Activated T-cell treated with anti-CD3 and anti-CD28 coated beads, Interleukin-2, amount 50 U/mL, for 72 hours (primary cell): ENCODE measurements around the gene TSPAN3. TPM values are rescaled to one million over a fixed set of nuclear protein-coding genes. Genes with fewer than 3 reads are reported as not detected.

ENCODE experiments used
- ATAC-seq, 2 donors: fragments of 150-1000 bp; cut with Tn5 transposase; replicated peaks in 1 of 2; 2 replicates each; pipeline ENCODE4 v1.10.0; 2021; ENCODE audit warnings: moderate library complexity in 2 of 2, mild to moderate bottlenecking in 1 of 2
- DNase-seq, 2 donors: peaks; one replicate each; pipeline ENCODE4 v3.0.0; 2021 to 2022; ENCODE audit warnings: mixed read lengths in 1 of 2
- H3K27ac Mint-ChIP-seq: one replicate; pipeline ENCODE4 v1.8.0; 2022; ENCODE audit warnings: mild to moderate bottlenecking, moderate library complexity, mixed read lengths
- H3K27me3 Mint-ChIP-seq: one replicate; pipeline ENCODE4 v1.8.0; 2022; ENCODE audit warnings: low read depth, mixed read lengths
- H3K36me3 Mint-ChIP-seq, 2 donors: one replicate each; pipeline ENCODE4 v1.8.0; 2022; ENCODE audit warnings: mixed read lengths in 2 of 2, mild to moderate bottlenecking in 1 of 2; ENCODE audit not compliant: insufficient read depth in 2 of 2
- H3K4me1 Mint-ChIP-seq: one replicate; pipeline ENCODE4 v1.8.0; 2022; ENCODE audit warnings: low read depth, mixed read lengths
- H3K4me3 Mint-ChIP-seq, 2 donors: one replicate each; pipeline ENCODE4 v1.8.0; 2022; ENCODE audit warnings: mild to moderate bottlenecking in 2 of 2, mixed read lengths in 2 of 2, moderate library complexity in 2 of 2
- H3K9me3 Mint-ChIP-seq, 2 donors: one replicate each; pipeline ENCODE4 v1.8.0; 2022; ENCODE audit warnings: mixed read lengths in 2 of 2
- total RNA-seq, 2 donors: library from RNA; stranded (reverse); gene quantifications; one replicate each; pipeline ENCODE4 v1.2.3, GENCODE V29; 2022

TSPAN3 gene
- total RNA-seq, 2 donors from 2014 or later: 30.4 to 36.4 TPM

DNA sequence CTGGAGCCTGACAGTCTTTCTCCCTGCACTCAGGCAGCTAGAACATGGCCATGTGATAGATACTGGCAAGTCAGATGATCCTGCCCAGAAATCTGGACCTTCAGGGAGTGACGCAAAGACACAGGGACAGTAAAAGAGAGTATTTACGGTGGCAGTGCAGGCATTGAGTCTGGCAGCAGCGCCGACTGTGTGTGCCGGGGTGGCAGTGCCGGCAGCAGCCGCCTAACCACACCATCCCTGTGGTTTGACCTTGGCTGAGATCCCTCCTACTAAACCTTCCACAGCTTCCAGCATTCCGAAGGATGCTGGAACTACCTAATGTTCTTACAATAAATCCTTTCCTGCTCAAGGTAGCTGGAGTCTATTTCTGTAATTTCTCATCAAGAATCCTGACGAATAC lies 4.6 kb upstream of the TSPAN3 start:
- Mint-ChIP-seq H3K4me3 (no peak overlapping the region), H3K4me1 (peaks cover 12% of the 10 kb centered on the region), H3K27ac (no peak overlapping the region), H3K36me3 (no peaks in the 10 kb centered on the region), H3K9me3 (no peaks in the 10 kb centered on the region), H3K27me3 (no peaks in the 10 kb centered on the region)
- ATAC-seq (no peak), DNase-seq (no peak)

DNA sequence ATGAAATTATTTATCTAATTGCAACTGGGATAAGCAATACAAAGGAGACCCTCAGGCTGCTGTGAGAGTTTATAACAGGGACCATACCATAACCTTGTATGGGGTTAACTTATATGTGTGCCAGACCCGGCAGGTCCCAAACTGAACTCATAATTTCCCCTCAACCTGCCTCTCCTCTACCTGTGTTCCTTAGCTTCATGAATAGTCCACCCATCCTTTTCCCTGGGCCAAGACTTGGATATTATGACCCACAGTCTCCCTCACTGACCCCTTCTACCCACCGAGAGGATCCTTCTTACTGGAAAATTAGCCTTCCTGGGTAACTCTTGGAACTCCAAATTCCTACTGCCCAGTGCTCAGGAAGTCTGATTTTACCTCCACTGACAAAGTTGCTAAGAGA lies 3.4 kb upstream of the TSPAN3 start:
- no peaks in the 10 kb centered on the region for H3K27me3 Mint-ChIP-seq
- H3K4me3 Mint-ChIP-seq: no peak overlapping the region
- no peak for DNase-seq
- no peaks in the 10 kb centered on the region for H3K9me3 Mint-ChIP-seq
- no peaks in the 10 kb centered on the region for H3K36me3 Mint-ChIP-seq
- peaks cover 19% of the 10 kb centered on the region for H3K4me1 Mint-ChIP-seq
- H3K27ac Mint-ChIP-seq: no peak overlapping the region
- ATAC-seq: no peak

DNA sequence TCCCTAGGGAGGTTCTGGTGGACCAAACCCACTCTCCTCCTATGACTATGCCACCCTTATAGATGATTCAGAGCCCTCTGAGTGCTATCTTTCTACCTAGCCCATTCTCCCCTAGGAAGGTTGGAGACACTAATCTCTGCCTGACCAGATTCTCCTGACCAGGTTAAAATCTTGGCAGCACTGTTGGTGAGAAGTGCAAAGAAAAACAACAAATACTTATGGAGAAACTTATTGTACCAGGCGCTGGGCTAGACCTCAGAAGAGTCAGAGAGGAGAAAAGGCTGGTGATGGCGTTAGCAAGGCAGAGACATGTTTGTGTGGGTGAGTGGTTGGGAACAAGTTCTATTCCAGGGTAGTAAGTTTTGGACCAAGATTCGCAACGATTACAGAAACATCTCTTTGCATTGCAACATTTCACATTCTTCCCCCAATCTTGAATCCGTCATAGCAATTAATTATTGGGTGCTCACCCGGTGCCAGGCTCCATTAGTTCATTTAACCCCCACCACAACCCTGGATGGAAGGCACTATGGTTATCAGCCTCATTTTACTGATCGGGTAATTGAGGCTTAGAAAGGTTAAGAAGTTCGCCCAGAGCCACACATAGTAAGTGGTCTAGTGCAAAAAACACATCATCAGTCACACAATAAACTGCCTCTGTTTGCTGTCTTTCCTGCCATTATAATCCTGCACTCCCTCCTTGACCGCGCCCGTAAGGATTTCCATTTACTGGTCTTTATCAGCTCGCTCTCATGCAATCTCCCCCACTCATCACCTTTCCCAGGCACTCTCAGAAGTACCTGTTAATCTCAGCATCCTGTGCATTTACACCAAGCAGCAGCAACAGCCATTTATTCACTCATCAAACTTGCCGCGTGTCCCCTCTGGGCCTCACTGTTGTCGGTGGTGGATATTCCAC lies 655 bp upstream of the TSPAN3 start:
- Mint-ChIP-seq H3K9me3 (no peaks in the 10 kb centered on the region), H3K27ac (no peak overlapping the region), H3K4me3 (peak overlapping the region; percentile 74), H3K36me3 (no peaks in the 10 kb centered on the region), H3K27me3 (no peaks in the 10 kb centered on the region), H3K4me1 (peaks cover 41% of the 10 kb centered on the region)
- ATAC-seq: no peak
- DNase-seq: no peak

DNA sequence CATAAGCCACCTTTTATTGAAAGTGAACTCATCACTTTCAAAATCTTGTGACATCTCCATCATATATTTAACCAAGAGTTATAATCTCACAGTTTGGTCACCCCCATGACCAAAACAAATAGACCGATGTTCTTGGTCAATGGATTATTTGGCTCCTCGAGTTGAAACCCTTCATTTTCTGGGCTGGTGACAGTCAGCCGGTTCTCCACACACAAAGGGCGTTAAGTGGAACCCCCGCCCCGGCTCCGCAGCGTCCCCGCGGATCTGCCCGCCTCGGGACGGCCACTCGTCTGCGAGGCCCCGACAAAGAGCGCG lies 772 bp downstream of the TSPAN3 start:
- Mint-ChIP-seq H3K27ac (no peak overlapping the region), H3K4me1 (peaks cover 42% of the 10 kb centered on the region), H3K36me3 (peaks cover 0 to 1% of the 10 kb centered on the region in 2 donors), H3K27me3 (no peaks in the 10 kb centered on the region), H3K4me3 (peak overlapping the region; percentile 88 to 89), H3K9me3 (no peaks in the 10 kb centered on the region)
- no peak for DNase-seq
- no peak for ATAC-seq

DNA sequence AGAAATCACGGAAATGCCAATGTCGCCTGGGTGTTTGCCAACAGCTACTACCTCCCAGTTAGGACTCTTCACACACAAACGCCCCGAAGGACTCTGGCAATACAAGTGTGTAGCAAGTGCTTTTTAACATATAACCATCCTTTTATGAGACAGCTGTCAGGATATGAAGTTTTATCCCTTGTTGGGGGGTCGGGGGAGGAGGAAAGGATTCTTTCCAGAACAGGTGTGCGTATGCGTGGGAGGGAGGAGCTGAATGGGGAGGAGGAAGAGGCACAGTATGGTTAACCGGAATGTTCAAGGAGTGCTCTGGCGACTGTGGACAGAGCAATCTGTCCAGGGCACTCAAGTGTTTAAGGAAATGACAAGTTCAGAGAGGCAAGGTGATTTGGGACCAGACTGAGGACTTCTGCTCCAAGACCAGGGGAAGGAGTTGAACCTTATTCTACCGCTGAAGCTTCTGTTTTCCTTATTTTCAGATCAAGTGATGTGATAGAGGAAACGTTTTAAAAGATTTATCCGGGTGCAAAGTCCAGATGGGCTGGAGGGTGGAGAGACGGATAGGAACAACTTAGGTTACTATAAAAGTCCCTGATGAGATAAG lies 1.3 kb downstream of the TSPAN3 start:
- peaks cover 47% of the 10 kb centered on the region for H3K4me1 Mint-ChIP-seq
- no peaks in the 10 kb centered on the region for H3K9me3 Mint-ChIP-seq
- peak overlapping the region; percentile 88 to 89 for H3K4me3 Mint-ChIP-seq
- DNase-seq (no peak), ATAC-seq (no peak)
- H3K27ac Mint-ChIP-seq: peak overlapping the region; percentile 82
- H3K27me3 Mint-ChIP-seq: no peaks in the 10 kb centered on the region
- peaks cover 0 to 1% of the 10 kb centered on the region in 2 donors for H3K36me3 Mint-ChIP-seq

DNA sequence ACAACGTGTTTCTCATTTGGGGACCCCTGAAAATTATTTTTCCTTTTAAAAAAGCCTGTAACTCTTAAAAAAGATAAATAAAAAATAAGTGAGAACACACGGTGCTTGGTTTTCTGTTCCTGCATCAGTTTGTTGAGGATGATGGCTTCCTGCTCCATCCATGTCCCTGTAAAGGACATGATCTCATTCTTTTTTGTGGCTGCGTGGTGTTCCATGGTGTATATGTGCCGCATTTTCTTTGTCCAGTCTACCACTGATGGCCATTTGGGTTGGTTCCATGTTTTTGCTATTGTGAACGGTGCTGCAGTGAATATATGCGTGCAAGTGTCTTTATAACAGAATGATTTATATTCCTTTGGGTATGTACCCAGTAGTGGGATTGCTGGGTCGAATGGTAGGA lies 2.3 kb downstream of the TSPAN3 start:
- Mint-ChIP-seq H3K27ac (no peak overlapping the region), H3K36me3 (peaks cover 0 to 1% of the 10 kb centered on the region in 2 donors)

DNA sequence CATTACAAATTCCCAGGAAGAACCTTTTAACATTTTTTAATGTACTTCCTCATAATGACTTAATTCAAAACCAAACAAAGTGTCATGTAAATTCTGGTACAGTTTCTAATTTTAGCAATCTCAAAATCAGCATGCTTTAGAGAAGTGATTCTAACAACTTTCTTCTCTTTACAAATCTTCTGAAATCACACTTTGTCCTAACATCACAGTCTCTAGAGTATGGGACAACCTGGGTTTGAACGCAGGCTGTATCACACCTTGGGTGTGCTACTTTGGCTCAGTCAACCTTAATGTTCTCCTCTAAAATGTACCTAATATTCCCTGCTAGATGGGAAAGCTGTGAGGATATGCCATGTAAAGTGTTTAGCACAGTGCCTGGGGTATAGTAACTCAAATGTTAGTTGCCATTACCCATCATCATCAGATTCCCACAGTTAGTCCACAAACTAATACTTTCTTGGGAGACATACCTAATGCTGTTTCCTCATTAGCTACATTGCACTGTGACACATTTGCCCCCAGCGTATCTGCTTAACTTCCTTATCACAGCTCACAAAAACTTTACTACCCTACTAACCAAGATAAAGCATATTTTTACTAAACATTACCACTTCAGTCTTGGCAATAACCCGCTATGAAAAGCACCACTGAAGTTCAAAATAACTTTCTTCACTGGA lies 3.1 kb downstream of the TSPAN3 start:
- Mint-ChIP-seq H3K9me3 (no peaks in the 10 kb centered on the region), H3K27ac (no peak overlapping the region), H3K36me3 (peaks cover 0 to 1% of the 10 kb centered on the region in 2 donors), H3K4me1 (peaks cover 64% of the 10 kb centered on the region), H3K27me3 (no peaks in the 10 kb centered on the region), H3K4me3 (peak overlapping the region in 1 of 2 donors; percentile 5)
- no peak for DNase-seq
- no peak for ATAC-seq

More for the DNA sequence above, 2.3 kb downstream of the TSPAN3 start:
- H3K27me3 Mint-ChIP-seq: no peaks in the 10 kb centered on the region
- no peak for ATAC-seq
- peaks cover 57% of the 10 kb centered on the region for H3K4me1 Mint-ChIP-seq
- no peak for DNase-seq
- no peaks in the 10 kb centered on the region for H3K9me3 Mint-ChIP-seq
- no peak overlapping the region for H3K4me3 Mint-ChIP-seq

DNA sequence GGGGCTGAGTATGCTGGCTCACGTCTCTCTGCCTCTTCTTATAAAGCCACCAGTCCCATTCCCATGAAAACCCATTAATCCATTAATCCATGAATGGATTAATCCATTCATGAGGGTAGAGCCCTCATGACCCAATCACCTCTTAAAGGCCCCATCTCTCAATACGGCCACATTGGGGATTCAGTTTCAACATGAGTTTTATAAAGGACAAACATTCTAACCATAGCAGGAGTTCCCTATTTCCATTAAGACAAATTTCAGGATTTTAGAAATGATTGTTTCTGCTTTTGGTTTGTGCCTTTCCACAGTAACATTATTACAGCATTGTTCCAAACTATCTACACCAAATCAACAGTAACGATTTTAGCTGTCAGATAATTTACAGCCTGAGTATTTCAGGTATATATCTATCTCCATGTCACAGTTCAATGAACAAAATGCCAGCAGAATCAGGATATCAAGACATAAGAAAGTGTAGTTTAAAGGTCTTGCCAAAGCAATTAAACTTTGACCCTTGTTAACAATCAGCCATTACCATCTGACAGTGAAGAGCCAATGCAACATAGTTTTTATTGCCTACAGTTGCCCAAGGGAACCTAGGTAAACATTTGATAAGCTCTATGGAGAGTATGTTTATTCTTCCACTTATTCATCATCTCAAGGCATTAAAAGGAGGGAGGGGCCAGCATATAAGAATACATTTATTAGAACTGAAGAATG lies 3.8 kb downstream of the TSPAN3 start:
- peaks cover 68% of the 10 kb centered on the region for H3K4me1 Mint-ChIP-seq
- H3K27ac Mint-ChIP-seq: no peak overlapping the region
- H3K4me3 Mint-ChIP-seq: peak overlapping the region in 1 of 2 donors; percentile 0

DNA sequence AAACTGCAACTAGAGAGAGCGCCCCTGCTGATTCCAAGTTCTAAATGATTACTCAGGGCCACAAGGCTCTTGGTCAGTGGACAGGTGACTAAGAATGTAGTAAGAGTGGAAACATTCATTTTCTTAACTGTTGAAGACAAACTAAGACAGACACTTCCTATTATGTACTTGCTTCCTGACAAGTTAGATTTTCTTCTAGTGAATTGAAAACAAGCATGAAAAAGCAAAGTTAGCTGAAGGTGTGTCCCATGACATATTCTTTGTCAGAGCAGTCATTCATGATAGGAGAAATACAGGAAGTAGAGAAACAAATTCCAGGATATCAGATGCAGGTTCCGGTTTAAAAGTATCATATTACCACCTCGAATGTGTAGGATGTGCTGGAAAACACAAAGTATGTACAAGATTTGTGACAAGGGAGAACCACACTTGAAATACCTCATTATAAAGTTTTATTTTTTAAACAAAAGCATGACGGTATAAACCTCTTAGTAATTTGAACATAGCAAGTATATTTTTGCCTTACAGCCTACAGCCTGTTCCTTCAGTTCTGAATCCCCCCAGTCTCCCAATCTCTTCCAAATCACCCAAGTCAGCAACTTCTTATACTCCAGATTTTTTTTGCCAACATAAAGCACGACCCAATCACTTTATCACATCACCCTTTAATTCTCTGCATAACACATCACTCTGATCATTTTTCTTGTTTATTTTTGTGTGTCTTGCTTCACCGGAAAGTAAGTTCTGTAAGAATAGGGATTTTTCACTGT lies 6.2 kb downstream of the TSPAN3 start:
- no peaks in the 10 kb centered on the region for H3K27me3 Mint-ChIP-seq
- H3K4me3 Mint-ChIP-seq: no peak overlapping the region
- peak in 1 of 2 donors; percentile 66 for ATAC-seq
- H3K36me3 Mint-ChIP-seq: peaks cover 0 to 1% of the 10 kb centered on the region in 2 donors
- H3K4me1 Mint-ChIP-seq: peaks cover 64% of the 10 kb centered on the region
- H3K9me3 Mint-ChIP-seq: no peaks in the 10 kb centered on the region
- H3K27ac Mint-ChIP-seq: no peak overlapping the region
- DNase-seq: no peak

More for the DNA sequence above, 3.8 kb downstream of the TSPAN3 start:
- H3K27me3 Mint-ChIP-seq: no peaks in the 10 kb centered on the region
- no peak for ATAC-seq
- no peak for DNase-seq
- no peaks in the 10 kb centered on the region for H3K9me3 Mint-ChIP-seq
- peaks cover 0 to 1% of the 10 kb centered on the region in 2 donors for H3K36me3 Mint-ChIP-seq

DNA sequence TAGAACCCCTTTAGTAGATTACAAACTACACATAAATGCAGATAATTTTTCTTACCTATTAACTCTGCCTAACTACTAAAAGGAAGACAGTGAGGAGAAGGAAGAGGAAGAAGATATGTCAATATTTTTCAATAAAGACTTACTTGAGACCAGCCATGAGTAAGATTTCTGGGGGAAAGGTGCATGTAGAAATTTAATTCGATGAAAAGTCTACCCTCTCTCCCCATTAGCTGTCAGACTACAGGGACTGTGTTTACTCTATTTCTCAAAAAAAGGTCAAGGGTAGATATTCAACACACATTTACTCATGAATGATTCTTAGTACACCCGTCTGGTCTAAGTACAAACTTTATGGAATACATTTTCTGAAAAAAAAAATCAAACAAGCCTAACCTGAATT lies 6.8 kb downstream of the TSPAN3 start:
- Mint-ChIP-seq H3K36me3 (peaks cover 0 to 1% of the 10 kb centered on the region in 2 donors), H3K27me3 (no peaks in the 10 kb centered on the region), H3K4me3 (no peak overlapping the region), H3K4me1 (peaks cover 63% of the 10 kb centered on the region), H3K9me3 (no peaks in the 10 kb centered on the region), H3K27ac (no peak overlapping the region)
- no peak for ATAC-seq
- DNase-seq: no peak

DNA sequence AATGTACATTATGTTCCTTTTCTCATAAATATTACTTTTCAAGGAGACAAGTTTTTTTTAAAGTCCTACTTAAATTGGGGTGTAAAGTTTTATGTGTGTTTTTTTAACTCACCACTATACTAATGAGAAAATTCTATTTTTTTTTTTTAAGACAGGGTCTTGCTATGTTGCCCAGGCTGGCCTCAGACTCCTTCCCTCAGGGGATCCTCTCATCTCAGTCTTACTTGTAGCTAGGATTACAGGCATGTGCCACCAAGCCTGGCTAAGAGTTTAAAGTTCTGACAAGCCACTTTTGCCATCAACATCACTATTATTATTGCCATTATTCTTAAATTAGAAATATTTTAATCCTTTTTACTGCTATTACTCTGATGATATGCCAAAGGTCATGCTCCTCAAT lies 7.7 kb downstream of the TSPAN3 start:
- Mint-ChIP-seq H3K27me3 (no peaks in the 10 kb centered on the region), H3K27ac (no peak overlapping the region), H3K36me3 (peaks cover 0 to 1% of the 10 kb centered on the region in 2 donors), H3K4me1 (peaks cover 62% of the 10 kb centered on the region), H3K4me3 (no peak overlapping the region), H3K9me3 (no peaks in the 10 kb centered on the region)
- ATAC-seq (no peak), DNase-seq (no peak)

DNA sequence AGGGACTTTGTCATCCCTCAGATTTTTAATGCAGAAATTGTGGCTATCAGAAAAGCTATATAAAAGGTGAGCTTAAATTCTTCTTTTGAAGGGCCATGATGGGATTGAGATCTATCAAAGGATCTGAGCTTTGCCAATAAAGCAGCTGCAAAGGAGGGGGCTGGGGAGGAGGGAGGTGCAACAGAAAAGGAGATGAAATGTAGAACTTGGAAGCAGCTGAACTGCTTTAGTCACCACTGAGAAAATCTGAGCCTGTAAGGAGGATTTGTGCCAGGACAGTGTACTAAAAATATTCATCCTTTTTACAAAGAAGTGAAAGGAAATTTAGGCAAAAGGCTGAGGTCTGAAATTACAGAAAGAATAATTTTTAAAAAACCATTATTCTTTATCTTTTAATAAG lies 10.4 kb downstream of the TSPAN3 start:
- no peaks in the 10 kb centered on the region for H3K9me3 Mint-ChIP-seq
- no peaks in the 10 kb centered on the region for H3K36me3 Mint-ChIP-seq
- no peak for ATAC-seq
- no peak for DNase-seq
- H3K4me1 Mint-ChIP-seq: peaks cover 65% of the 10 kb centered on the region
- no peak overlapping the region for H3K27ac Mint-ChIP-seq
- no peak overlapping the region for H3K4me3 Mint-ChIP-seq
- no peaks in the 10 kb centered on the region for H3K27me3 Mint-ChIP-seq
